GM13977 (cell line): ENCODE results near the gene WDFY2.
A peak's percentile ranks its signal among the peaks of the same experiment; 100 is the strongest.
"Not testable (repeated sequence)": the region's sequence is repeated elsewhere in the genome, so short reads cannot be mapped to it uniquely, and the experiment has no call there.

Experiments used
- DNase-seq: peaks from one replicate; pipeline ENCODE4 v3.0.0; 2012; ENCODE audit warnings: low spot score
- CTCF ChIP-seq: IDR thresholded peaks from 2 replicates; pipeline ENCODE4 v1.5.1; 2012; ENCODE audit warnings: mild to moderate bottlenecking, control low read depth; ENCODE audit not compliant: insufficient read depth; ENCODE audit errors: extremely low read depth, missing control alignments
- in situ Hi-C: fragments of 300-500 bp; cut with MboI; formaldehyde crosslinking; loops from one replicate; pipeline ENCODE4 v1.12.0; 2022; ENCODE audit warnings: low sequenced_read_pairs, low pct_unique_long_range_greater_than_20kb, mixed read lengths, inconsistent platforms; ENCODE audit not compliant: unreplicated experiment

WDFY2 gene

GRCh38 chr13:51689663-51689996 lies 105.4 kb downstream of the WDFY2 start:
- in situ Hi-C loops: no loop called here
- no peak for DNase-seq
- TF ChIP-seq CTCF: no peak

GRCh38 chr13:51695677-51696076 lies 111.4 kb downstream of the WDFY2 start:
- DNase-seq, in situ Hi-C loops: not testable (repeated sequence)

- TF ChIP-seq CTCF: no peak
- DNase-seq: no peak
- in situ Hi-C loops: no loop called here
Observed at GRCh38 chr13:51697181-51697580, 112.9 kb downstream of the WDFY2 start.

GRCh38 chr13:51697855-51698254 lies 113.6 kb downstream of the WDFY2 start:
- no peak for DNase-seq
- no peak for TF ChIP-seq CTCF
- in situ Hi-C loops: no loop called here

- in situ Hi-C loops: no loop called here
- no peak for DNase-seq
- TF ChIP-seq CTCF: no peak
Observed at GRCh38 chr13:51698352-51698751, 114.1 kb downstream of the WDFY2 start.

- no peak for TF ChIP-seq CTCF
- peak; percentile 36 for DNase-seq
- in situ Hi-C loops: no loop called here
Observed at GRCh38 chr13:51704399-51705313, 120.4 kb downstream of the WDFY2 start.

- DNase-seq: no peak
- in situ Hi-C loops: no loop called here
- no peak for TF ChIP-seq CTCF
Observed at GRCh38 chr13:51707461-51707860, 123.2 kb downstream of the WDFY2 start.
